ENCODE results near the gene NFATC4.
"Not testable (repeated sequence)": the region's sequence is repeated elsewhere in the genome, so short reads cannot be mapped to it uniquely, and the experiment has no call there.

NFATC4 gene

DNA sequence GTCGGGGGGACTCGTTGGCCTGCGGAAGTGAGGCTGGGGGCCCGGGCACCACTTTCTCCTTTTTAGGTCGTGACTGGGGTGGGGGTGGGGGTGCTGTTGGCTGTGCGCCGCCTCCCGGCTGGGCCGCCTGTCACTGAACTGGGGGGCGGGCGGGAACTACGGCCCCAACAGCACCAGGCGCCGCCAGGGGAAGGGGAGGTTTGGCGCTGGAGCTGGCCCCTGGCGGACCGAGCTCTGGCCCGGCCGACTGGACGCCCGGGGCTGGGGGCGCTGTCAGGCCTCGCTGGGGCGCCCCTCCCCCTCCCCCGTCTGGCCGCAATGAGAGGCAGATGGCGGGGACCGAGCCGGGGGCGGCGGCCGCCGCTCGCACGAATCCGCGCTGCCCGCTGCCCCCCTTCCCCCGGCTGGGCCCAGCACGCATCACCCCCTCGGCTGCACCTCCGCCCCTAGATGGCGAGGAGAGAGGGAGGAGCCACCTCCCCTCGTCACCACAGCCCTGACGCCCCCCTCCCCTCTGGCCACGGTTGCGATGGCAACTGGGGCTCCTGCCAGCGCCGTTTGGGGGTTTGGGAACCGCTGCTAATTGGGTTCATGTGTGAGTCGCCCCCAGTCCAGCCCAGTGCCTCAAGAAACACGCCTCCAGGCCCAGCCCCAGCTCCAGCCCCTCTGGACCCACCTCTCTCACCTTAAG, 723 bp downstream of the NFATC4 start:
- peak in 1 of 2 experiments; percentile 16 for DNase-seq

DNA sequence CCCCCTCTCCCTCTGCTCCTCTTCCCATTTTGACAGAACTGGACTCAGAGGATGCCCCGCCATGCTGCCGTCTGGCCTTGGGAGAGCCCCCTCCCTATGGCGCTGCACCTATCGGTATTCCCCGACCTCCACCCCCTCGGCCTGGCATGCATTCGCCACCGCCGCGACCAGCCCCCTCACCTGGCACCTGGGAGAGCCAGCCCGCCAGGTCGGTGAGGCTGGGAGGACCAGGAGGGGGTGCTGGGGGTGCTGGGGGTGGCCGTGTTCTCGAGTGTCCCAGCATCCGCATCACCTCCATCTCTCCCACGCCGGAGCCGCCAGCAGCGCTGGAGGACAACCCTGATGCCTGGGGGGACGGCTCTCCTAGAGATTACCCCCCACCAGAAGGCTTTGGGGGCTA, 1.5 kb downstream of the NFATC4 start:
- DNase-seq, result no peak

- DNase-seq, result no peak
Observed at GRCh38 chr14:24369907-24370687, 2.1 kb downstream of the NFATC4 start.

- no peak for DNase-seq
Observed at GRCh38 chr14:24370748-24371147, 2.8 kb downstream of the NFATC4 start.

- DNase-seq, result not testable (repeated sequence)
Observed at GRCh38 chr14:24371605-24372004, 3.6 kb downstream of the NFATC4 start.

DNA sequence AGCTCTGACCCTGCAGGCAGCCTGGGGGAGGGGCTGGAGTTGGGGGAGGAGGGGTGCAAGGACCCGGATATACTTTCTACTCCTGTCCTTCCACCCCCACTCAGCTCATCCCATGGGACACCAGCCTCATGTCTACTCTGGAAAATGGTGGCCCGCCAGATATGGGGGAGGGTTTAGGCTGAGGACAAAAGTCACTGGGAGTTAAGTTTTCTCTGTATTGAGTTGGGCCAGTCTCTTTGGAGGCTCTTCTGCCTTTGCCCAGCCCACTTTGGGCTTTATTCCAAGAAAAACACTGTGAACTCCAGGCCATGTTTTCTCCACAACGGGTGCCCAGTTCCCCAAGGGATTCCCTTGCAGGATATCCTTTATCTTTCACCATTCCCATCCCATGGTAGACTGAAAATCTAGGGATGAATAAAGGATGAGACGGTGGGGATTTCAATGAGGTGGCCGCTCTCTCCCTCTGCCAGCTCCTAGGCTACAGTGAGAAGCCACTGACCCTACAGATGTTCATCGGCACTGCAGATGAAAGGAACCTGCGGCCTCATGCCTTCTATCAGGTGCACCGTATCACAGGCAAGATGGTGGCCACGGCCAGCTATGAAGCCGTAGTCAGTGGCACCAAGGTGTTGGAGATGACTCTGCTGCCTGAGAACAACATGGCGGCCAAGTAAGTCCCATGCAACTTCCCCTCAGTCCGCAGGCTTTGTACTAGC, 4.9 kb downstream of the NFATC4 start:
- DNase-seq, result no peak

DNA sequence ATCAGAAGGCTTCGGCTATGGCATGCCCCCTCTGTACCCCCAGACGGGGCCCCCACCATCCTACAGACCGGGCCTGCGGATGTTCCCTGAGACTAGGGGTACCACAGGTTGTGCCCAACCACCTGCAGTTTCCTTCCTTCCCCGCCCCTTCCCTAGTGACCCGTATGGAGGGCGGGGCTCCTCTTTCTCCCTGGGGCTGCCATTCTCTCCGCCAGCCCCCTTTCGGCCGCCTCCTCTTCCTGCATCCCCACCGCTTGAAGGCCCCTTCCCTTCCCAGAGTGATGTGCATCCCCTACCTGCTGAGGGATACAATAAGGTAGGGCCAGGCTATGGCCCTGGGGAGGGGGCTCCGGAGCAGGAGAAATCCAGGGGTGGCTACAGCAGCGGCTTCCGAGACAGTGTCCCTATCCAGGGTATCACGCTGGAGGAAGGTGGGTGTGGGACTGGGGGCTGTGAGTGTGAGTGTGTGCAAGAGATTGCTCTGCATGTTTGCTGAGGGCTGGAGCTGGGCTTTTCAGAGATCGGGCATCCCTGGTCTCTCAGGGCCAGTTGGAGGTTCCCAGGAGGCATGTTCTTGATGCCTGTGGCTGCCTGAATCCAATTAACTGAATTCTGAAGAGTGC, 8.6 kb downstream of the NFATC4 start:
- no peak for DNase-seq

DNA sequence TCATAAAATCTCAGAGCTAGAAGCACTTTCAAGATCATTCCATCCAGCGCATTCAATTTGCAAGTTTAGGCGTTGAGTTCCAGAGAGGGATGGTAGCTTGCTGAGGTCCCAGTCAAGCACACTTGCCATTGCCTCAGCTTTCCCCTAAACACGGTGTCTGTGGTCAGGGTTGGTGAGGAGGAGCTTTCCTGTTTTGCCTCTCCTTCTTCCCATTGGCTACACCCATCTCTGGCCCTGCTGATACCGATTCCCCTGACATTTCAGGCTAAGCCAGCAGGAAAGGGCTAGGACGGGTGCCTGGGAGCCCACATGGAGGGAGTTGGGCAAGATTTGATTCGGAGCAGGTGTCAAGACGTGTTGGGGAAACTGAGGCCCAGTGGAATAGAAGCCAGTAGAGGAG, 9.1 kb downstream of the NFATC4 start:
- no peak for DNase-seq

DNA sequence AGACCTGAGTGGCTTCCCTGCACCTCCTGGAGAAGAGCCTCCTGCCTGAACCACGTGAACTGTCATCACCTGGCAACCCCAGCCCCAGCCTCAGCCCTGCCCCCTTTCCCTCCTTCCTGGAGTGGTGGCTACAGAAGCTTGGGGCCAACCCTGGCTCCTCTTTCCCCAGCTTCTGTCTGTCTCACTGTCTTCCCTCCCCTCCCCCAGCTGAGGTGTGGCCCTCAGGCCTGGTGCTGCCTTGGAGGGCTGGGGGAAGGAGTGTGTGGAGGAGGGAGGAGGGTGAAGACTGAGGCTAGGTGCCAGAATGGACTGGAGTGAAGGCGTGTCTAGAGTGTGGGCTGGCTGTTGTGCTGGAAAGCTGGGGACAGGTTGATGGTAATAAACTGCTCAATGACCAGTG, 9.7 kb downstream of the NFATC4 start:
- no peak for DNase-seq

DNA sequence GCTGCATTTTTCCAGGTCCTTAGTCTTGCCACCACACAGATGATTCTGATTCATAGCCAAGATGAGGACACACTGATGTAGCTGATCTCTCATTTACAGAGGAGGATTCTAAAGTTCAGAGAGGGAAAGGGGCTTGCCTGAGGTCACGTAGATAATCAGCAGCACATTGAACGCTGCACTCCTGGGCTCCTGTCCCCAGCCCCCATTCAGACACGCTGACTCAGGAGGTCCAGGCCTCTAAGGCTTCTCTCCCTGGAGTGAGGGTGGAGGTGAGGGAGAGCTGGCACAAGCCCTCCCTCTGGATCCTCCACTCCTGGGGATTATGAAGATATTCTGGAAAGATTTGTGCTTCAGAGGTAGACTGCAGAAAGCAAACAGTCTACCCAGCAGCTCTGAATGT, 10.3 kb downstream of the NFATC4 start:
- DNase-seq, result no peak

- no peak for DNase-seq
Observed at GRCh38 chr14:24378981-24379906, 11.3 kb downstream of the NFATC4 start.

DNA sequence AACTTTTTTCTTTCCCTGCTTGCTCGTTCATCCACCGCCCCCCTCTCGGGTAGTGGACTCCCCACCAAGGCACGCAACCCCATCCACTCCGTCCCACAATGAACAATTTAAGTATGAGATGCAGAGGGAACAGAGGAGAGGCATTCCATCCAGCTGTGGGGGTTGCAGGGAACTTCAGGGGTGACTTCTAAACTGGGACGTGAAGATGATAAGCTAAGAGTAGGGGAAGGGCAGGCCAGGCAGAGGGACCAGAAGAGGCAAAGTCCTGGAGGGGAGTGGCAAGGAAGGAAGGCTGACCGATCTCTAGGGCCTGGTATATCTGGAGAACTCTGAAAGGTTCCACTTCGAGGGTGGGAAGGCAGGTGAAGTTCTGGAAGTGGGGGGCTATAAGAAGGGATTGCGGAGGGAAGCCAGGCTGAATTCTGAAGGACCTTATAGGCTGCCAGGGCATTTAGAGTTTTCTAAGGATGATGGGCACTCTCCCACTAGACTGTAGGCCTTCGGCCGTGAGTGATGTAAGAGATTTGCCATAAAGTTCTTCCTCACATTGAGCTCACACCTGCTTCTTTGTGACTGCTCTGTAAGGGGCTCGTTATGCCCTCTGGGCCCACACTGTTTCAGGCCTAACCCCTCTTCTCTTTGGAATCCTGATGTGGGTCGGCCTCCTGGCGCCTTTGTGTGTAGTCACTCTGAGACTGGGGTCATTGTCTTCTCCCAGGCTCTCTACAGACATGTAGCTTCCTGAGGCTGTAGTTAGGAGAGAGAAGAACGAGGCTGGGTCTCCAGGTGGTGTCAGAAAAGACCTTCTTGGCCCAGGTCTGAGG, 12.1 kb downstream of the NFATC4 start:
- DNase-seq, result no peak

DNA sequence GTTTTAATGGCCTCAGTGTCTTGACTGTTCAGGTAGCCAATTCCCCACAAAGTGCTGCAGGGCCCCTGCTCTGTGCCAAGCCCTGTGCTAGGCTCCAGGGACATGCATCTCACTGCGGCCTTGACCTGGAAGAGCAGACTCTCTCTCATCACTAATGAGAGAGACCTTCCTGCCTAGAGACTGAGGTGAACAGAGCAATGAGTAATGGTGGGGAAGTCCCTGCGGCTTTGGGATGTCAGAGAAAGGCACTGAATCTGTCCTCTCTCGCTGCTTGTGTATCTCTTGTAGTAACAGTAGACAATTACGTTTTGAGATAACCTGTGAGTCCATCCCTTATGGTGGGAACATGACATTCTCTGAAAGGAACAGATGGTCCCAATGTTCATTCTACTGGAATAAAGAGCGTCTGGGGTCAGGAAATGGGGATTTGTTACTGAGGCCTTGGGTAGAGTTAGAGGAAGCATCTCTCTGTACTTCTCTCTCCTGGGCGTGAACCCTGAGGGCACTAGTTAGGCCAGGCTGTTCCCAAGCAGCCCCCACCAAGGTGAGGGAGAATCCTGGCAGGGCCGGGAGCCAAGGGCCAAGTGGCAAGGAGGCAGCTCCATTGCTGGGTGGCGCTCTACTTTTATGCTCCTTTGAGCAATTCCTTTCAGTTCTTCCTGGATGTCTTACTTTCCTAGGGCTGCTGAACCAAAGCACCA, 13.5 kb downstream of the NFATC4 start:
- DNase-seq, result no peak

DNA sequence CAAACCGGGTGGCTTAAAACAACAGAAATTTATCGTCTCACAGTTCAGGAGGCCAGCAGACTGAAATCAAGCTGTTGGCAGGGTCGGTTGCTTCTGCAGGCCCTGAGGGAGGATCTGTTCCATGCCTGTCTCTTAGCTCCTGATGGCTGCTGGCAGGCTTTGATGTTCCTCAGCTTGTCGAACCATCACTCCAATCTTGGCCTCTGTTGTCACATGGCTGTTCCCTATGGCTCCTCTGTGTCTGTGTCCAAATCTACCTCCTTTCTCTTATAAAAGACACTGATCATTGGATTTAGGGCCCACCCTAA, 14.0 kb downstream of the NFATC4 start:
- DNase-seq, result no peak

- no peak for DNase-seq
Observed at GRCh38 chr14:24384169-24384568, 16.2 kb downstream of the NFATC4 start.

DNA sequence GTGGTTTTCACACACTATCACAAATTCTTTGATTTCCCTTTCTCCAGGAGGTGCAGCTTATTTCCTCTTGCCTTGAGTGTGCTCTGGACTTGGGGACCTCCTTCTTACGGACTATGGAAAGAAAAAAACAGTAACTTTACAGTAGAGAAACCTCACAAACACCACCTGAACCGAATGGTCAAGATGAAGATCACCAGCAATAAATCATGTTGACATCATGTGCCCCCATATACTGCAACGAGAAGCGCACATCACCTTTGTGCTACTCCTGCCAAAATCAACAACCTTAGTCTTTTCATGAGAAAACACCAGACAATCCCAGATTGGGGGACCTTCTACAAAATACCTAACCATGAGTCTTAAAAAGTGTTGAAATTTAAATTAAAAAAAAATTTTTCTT, 17.5 kb downstream of the NFATC4 start:
- DNase-seq, result no peak

- no peak for DNase-seq
Observed at GRCh38 chr14:24387009-24387345, 19.0 kb downstream of the NFATC4 start.

- not testable (repeated sequence) for DNase-seq
Observed at GRCh38 chr14:24387579-24387978, 19.6 kb downstream of the NFATC4 start.

DNA sequence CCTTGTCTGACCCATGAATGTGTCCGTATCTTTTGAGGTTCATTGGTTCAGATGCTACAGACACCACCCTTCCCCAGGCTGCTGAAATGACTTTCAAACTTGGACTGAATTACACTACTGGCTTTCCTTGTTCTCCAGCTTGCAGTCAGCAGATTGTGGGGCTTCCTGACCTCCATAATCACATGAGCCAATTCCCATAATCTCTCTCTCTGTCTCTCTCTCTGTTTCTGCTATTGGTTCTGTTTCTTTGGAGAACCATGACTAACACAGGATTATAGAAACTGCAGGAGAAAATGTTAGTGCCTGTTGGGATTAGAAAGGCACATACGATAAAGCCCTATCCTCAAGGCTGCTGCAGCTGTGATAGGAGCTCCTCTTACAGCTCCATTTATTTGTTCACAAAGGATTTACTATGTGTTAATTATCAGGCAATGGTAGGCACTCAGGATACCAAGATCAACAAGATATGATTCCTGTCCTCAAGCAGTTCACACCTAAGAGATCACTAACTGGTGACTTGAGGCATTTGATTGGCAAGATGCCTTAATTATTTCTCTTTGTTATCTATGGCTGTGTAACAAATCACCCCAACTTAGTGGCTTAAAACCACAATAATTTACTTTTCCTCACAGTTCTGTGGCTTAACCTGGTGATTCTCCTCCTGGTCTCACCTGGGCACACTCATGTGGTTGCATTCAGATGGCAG, 20.6 kb downstream of the NFATC4 start:
- no peak for DNase-seq

GRCh38 chr14:24389226-24389848, 21.4 kb downstream of the NFATC4 start:
- DNase-seq, result no peak

Measured in stimulated activated CD4-positive, alpha-beta T cell treated with anti-CD3 and anti-CD28 coated beads, Interleukin-4, amount 100 ng/mL, for 4 hours (primary cell).